ENCODE measurements around the gene LRRC32. TPM values are rescaled to one million over a fixed set of nuclear protein-coding genes. Genes with fewer than 3 reads are reported as not detected.
A peak's percentile ranks its signal among the peaks of the same experiment; 100 is the strongest.

LRRC32 gene
- total RNA-seq, 1 experiment from 2014 or later = 0.46 TPM

- peak; percentile 33; the same call in 2 of the 3 replicates for TF ChIP-seq CTCF (conservative IDR thresholded peaks at IDR 0.05)
- H2AFZ ChIP-seq (ENCODE audit: low read length) = no peak overlapping the region
- H3K9me3 ChIP-seq (ENCODE audit: control insufficient read depth, low read depth, low read length) = no peaks in the 10 kb centered on the region
- no peaks in the 10 kb centered on the region for H3K27me3 ChIP-seq (ENCODE audit: insufficient read depth, low read length)
- no peak overlapping the region for H3K4ac ChIP-seq (ENCODE audit: low read depth, low read length)
- H3K23ac ChIP-seq (ENCODE audit: insufficient read length, low read depth, low read length) = no peak overlapping the region
- no peak overlapping the region for H3K56ac ChIP-seq (ENCODE audit: insufficient read length, low read depth, low read length)
- no peaks in the 10 kb centered on the region for H3K79me2 ChIP-seq (ENCODE audit: insufficient read depth, low read length)
- no peak overlapping the region for H3K18ac ChIP-seq (ENCODE audit: insufficient read length, low read depth, low read length)
- H2AK5ac ChIP-seq (ENCODE audit: insufficient read length, low read length) = no peak overlapping the region
- no peaks in the 10 kb centered on the region; a peak in 1 of 5 replicates for H3K9me3 Mint-ChIP-seq
- H3K4me1 Mint-ChIP-seq = peaks cover 19 to 21% of the 10 kb centered on the region in 2 experiments
- peaks cover 4% of the 10 kb centered on the region; the same call in 1 of the 2 replicates for H3K27me3 Mint-ChIP-seq (ENCODE audit: low read depth)
- WGBS (ENCODE audit: extremely low coverage, insufficient read length, low lambda C conversion rate) = no CpG with 5 or more reads among the region's 13 CpGs
- no peak overlapping the region for H2BK12ac ChIP-seq (ENCODE audit: insufficient read length, low read depth, low read length)
- no peak overlapping the region for H3K27ac Mint-ChIP-seq
- H3K27ac ChIP-seq (ENCODE audit: insufficient read length, low read depth, low read length) = no peak overlapping the region
- H3K4me1 ChIP-seq (ENCODE audit: insufficient read depth, low read length) = peaks cover 6% of the 10 kb centered on the region; the same call in 1 of the 2 replicates
- H2BK15ac ChIP-seq (ENCODE audit: low read depth, low read length) = no peak overlapping the region
- H2BK120ac ChIP-seq (ENCODE audit: low read depth, low read length, poor library complexity, severe bottlenecking) = no peak overlapping the region
- H3K36me3 Mint-ChIP-seq (ENCODE audit: insufficient read depth in 1 of 3, low read depth in 3 of 3) = no peaks in the 10 kb centered on the region
- H3K14ac ChIP-seq (ENCODE audit: insufficient read depth, low read length) = no peak overlapping the region
- H3K4me3 Mint-ChIP-seq = no peak overlapping the region
- no peak overlapping the region for H4K5ac ChIP-seq (ENCODE audit: insufficient read length, low read depth, low read length)
- H3K23me2 ChIP-seq (ENCODE audit: insufficient read length, low read depth, low read length, poor library complexity, severe bottlenecking) = no peaks in the 10 kb centered on the region
- no peak overlapping the region for H2BK20ac ChIP-seq (ENCODE audit: low read depth, low read length, poor library complexity, severe bottlenecking)
- no peak overlapping the region for H4K91ac ChIP-seq (ENCODE audit: insufficient read length, low read depth, low read length)
- no peaks in the 10 kb centered on the region for H4K20me1 ChIP-seq (ENCODE audit: control insufficient read depth, insufficient read depth, insufficient read length)
- no peak overlapping the region for H3K4me2 ChIP-seq (ENCODE audit: insufficient read depth, insufficient read length, low read length)
- H4K8ac ChIP-seq (replicated peaks; ENCODE audit: insufficient read length, low read depth, low read length) = no peak overlapping the region
- no peak overlapping the region for H2BK5ac ChIP-seq (ENCODE audit: insufficient read length, low read length)
- H3T11ph ChIP-seq (ENCODE audit: low read length) = no peak overlapping the region
- no peak overlapping the region for H3K9ac ChIP-seq (ENCODE audit: extremely low read depth, insufficient read length, low read length)
- H3K79me1 ChIP-seq (ENCODE audit: insufficient read depth, low read depth, low read length, poor library complexity, severe bottlenecking) = no peaks in the 10 kb centered on the region
- DNase-seq = no peak
Measured at GRCh38 chr11:76695133-76695532, 24.6 kb upstream of the LRRC32 start.

Measured in H9 (cell line).